Astrocyte (in vitro differentiated cells and primary cell): ENCODE data around the gene NOL4L.

Source experiments
- EZH2 ChIP-seq: IDR thresholded peaks from 2 replicates; pipeline ENCODE4 v1.6.1; 2012; ENCODE audit warnings: mild to moderate bottlenecking, low read length, inconsistent platforms; ENCODE audit not compliant: insufficient read depth
- TF ChIP-seq, protein P1 (sequence below): IDR thresholded peaks from 2 replicates; pipeline ENCODE4 v1.5.1; 2011; ENCODE audit warnings: low read depth, mild to moderate bottlenecking, inconsistent platforms, low read length, moderate library complexity; ENCODE audit not compliant: insufficient read depth

DNA sequence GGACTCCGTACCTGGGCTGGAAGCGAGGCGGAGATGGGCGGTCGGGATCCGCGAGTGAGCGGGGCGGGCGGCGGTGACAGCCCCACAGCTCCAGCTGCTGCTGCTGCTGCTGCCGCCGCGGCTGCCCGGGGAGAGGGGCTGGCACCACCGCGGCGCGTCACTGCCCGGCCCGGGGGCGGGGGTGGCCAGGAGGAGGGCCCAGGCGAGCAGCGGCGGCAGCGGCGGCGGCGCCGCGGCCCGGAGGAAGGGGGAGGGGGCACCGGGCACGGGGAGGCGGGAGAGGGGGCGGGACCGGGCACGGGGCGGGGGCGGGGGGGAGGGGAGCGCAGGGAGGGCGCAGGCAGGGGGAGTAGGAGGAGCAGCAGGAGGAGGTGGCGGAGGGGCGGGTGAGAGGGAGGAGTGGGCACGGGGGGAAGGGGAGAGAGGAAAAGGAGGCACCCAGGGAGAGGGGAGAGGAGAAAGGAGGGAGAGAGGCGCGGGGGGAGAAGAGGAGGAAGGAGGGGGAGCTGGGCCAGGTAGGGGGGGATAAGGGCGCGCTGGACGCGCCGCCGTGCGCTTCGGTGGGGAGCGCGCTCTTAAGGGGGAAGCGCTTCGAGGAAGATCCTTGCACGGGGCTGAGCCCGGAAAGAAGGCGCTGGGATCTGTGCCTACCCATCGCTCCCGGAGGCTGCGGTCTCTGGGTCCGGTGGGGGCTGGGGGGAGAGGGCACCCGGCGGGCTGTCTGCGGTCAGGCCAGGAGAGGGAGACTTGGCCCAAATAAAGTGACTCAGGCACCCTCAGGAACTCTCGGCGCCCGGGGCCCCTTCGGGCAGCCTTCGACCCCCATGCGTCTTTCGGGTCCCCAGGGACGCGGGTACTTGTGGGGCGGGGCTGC lies 101.5 kb downstream of the NOL4L start:
- TF ChIP-seq, protein P1, sequence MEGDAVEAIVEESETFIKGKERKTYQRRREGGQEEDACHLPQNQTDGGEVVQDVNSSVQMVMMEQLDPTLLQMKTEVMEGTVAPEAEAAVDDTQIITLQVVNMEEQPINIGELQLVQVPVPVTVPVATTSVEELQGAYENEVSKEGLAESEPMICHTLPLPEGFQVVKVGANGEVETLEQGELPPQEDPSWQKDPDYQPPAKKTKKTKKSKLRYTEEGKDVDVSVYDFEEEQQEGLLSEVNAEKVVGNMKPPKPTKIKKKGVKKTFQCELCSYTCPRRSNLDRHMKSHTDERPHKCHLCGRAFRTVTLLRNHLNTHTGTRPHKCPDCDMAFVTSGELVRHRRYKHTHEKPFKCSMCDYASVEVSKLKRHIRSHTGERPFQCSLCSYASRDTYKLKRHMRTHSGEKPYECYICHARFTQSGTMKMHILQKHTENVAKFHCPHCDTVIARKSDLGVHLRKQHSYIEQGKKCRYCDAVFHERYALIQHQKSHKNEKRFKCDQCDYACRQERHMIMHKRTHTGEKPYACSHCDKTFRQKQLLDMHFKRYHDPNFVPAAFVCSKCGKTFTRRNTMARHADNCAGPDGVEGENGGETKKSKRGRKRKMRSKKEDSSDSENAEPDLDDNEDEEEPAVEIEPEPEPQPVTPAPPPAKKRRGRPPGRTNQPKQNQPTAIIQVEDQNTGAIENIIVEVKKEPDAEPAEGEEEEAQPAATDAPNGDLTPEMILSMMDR: no peak
- TF ChIP-seq EZH2: no peak
